ENCODE results near the gene MAGEA6. TPM values are rescaled to one million over a fixed set of nuclear protein-coding genes. Genes with fewer than 3 reads are reported as not detected.

MAGEA6 gene
- total and polyA plus RNA-seq, 11 donors: not detected

DNA sequence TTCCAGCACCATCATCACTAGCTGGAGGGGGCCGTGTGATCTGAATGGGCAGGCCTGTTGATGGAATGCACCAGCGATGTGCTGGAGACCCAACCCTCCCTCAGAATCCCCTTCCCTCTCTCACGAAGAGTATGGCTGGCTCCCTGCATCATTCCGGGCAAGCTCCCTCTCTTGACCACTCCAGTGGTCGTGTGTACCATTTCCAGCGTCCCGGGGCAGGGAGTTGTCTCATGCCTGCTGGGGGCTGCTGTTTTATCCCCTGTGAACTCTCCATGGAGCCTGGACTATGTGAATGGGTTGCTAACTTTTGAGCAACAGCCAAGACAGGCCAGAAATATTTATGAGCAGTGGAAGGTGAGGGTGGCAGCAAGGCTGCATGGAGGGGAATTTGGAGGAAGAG, 44.1 kb downstream of the MAGEA6 start:
- WGBS, 4 donors: 57 to 66% (median 61%) methylated on average over 7 of the region's 7 CpGs
- intact Hi-C loops (cut with DNase I): no loop called here
- no peak for ATAC-seq

More for the DNA sequence above, 44.1 kb downstream of the MAGEA6 start:
- Histone ChIP-seq H3K36me3 (no peaks in the 10 kb centered on the region), H3K9me3 (no peaks in the 10 kb centered on the region), H3K4me1 (no peaks in the 10 kb centered on the region), H3K27ac (no peak overlapping the region), H3K27me3 (no peaks in the 10 kb centered on the region), H3K4me3 (no peak overlapping the region)
- DNase-seq: no peak
- TF ChIP-seq, protein P1, sequence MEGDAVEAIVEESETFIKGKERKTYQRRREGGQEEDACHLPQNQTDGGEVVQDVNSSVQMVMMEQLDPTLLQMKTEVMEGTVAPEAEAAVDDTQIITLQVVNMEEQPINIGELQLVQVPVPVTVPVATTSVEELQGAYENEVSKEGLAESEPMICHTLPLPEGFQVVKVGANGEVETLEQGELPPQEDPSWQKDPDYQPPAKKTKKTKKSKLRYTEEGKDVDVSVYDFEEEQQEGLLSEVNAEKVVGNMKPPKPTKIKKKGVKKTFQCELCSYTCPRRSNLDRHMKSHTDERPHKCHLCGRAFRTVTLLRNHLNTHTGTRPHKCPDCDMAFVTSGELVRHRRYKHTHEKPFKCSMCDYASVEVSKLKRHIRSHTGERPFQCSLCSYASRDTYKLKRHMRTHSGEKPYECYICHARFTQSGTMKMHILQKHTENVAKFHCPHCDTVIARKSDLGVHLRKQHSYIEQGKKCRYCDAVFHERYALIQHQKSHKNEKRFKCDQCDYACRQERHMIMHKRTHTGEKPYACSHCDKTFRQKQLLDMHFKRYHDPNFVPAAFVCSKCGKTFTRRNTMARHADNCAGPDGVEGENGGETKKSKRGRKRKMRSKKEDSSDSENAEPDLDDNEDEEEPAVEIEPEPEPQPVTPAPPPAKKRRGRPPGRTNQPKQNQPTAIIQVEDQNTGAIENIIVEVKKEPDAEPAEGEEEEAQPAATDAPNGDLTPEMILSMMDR (IDR thresholded peaks at IDR 0.05): no peak
- no peak for TF ChIP-seq POLR2A (IDR thresholded peaks at IDR 0.05)

Other genes starting within 250 kb of the MAGEA6 start
- under 1 TPM in 2 of 9 donors, not detected in 7; 0.02 to 0.04 TPM for gene GABRQ, start 131.8 kb downstream of the MAGEA6 start, total RNA-seq
- gene GABRQ, start 131.8 kb downstream of the MAGEA6 start, polyA plus RNA-seq: not detected
- gene MAGEA3, start 70.9 kb downstream of the MAGEA6 start, total RNA-seq: not detected
- gene MAGEA3, start 70.9 kb downstream of the MAGEA6 start, polyA plus RNA-seq: not detected
- not detected for gene CSAG2, start 60.4 kb downstream of the MAGEA6 start, total RNA-seq
- gene CSAG2, start 60.4 kb downstream of the MAGEA6 start, polyA plus RNA-seq: not detected
- gene MAGEA2B, start 55.1 kb downstream of the MAGEA6 start, total RNA-seq: not detected
- gene MAGEA2B, start 55.1 kb downstream of the MAGEA6 start, polyA plus RNA-seq: not detected
- not detected for gene CSAG1, start 36.0 kb downstream of the MAGEA6 start, total RNA-seq
- not detected for gene CSAG1, start 36.0 kb downstream of the MAGEA6 start, polyA plus RNA-seq
- not detected for gene MAGEA12, start 35.9 kb downstream of the MAGEA6 start, total RNA-seq
- not detected for gene MAGEA12, start 35.9 kb downstream of the MAGEA6 start, polyA plus RNA-seq
- not detected for gene MAGEA2, start 15.8 kb downstream of the MAGEA6 start, total RNA-seq
- not detected for gene MAGEA2, start 15.8 kb downstream of the MAGEA6 start, polyA plus RNA-seq
- not detected for gene CSAG3, start 10.5 kb downstream of the MAGEA6 start, total RNA-seq
- gene CSAG3, start 10.5 kb downstream of the MAGEA6 start, polyA plus RNA-seq: not detected
- gene CETN2, start 61.1 kb upstream of the MAGEA6 start, total RNA-seq: 10 to 100 TPM; 18.8 to 32.8 (median 24.7) TPM
- gene CETN2, start 61.1 kb upstream of the MAGEA6 start, polyA plus RNA-seq: 10 to 100 TPM; 27.7 to 37.0 TPM
- gene NSDHL, start 61.4 kb upstream of the MAGEA6 start, total RNA-seq: 10 to 100 TPM; 11.5 to 27.0 (median 18.0) TPM
- gene NSDHL, start 61.4 kb upstream of the MAGEA6 start, polyA plus RNA-seq: 10 to 100 TPM; 10.8 to 44.6 TPM
- gene ZNF185, start 128.4 kb upstream of the MAGEA6 start, total RNA-seq: 1 to 10 TPM in 7 of 9 donors, under 1 TPM in 2; 0.67 to 7.4 (median 1.9) TPM
- gene ZNF185, start 128.4 kb upstream of the MAGEA6 start, polyA plus RNA-seq: under 1 TPM; 0.42 to 0.78 TPM
- gene PNMA5, start 224.4 kb upstream of the MAGEA6 start, total RNA-seq: not detected
- gene PNMA5, start 224.4 kb upstream of the MAGEA6 start, polyA plus RNA-seq: not detected